Mesothelial cell of epicardium (in vitro differentiated cells): Measurements from ENCODE around the gene CBX1. TPM values are rescaled to one million over a fixed set of nuclear protein-coding genes. Genes with fewer than 3 reads are reported as not detected.

Experiments
- DNase-seq, 2 experiments: peaks; one replicate each; pipeline ENCODE4 v3.0.0; 2021; ENCODE audit warnings: low spot score in 2 of 2; ENCODE audit not compliant: unreplicated experiment in 2 of 2
- H3K27ac Mint-ChIP-seq: 2 replicates; pipeline ENCODE4 v1.8.0; 2021; ENCODE audit warnings: mixed read lengths
- H3K27me3 Mint-ChIP-seq: 2 replicates; pipeline ENCODE4 v1.8.0; 2021; ENCODE audit warnings: low read depth, mixed read lengths
- H3K36me3 Mint-ChIP-seq: 2 replicates; pipeline ENCODE4 v1.8.0; 2021; ENCODE audit warnings: mixed read lengths
- H3K4me1 Mint-ChIP-seq: 2 replicates; pipeline ENCODE4 v1.8.0; 2021; ENCODE audit warnings: mixed read lengths
- H3K4me3 Mint-ChIP-seq: 2 replicates; pipeline ENCODE4 v1.8.0; 2021; ENCODE audit warnings: mild to moderate bottlenecking, moderate library complexity, mixed read lengths
- H3K9me3 Mint-ChIP-seq: 2 replicates; pipeline ENCODE4 v1.8.0; 2021; ENCODE audit warnings: mixed read lengths
- CTCF ChIP-seq: fragments of 200-600 bp; sonication (generic); IDR thresholded peaks from one replicate; pipeline ENCODE4 v1.5.0; 2021; ENCODE audit warnings: antibody characterized with exemption; ENCODE audit not compliant: unreplicated experiment
- total RNA-seq: library from RNA; stranded (reverse); gene quantifications from 3 replicates; pipeline ENCODE4 v1.2.1, GENCODE V29; 2021

CBX1 gene
- total RNA-seq, 1 donor from 2014 or later: 142 TPM

DNA sequence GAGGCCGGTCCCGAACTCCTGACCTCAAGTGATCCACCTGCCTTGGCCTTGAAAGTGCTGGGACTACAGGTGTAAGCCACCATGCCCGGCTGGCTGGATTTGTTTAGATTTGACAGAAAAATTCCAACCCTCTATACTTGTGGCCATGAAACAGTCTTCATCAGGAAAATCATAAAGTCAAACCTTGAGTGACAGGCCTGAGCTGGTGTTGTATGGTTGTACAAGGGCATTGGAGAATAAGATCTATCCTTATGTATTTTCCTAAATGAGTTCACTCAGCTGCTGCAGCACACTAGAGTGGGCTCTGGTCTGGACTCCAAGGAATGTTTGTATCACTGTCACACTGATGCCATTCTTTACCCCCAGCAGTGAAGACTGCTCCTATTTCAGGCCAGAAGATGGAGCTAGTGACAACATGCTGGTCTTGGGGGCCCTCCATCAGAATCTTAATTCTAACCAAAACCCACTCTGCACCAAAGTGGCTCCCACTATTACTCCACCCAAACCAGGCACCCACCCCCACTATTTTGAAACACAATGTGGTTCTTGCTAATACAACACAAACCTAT, 33.7 kb upstream of the CBX1 start:
- no peaks in the 10 kb centered on the region for H3K9me3 Mint-ChIP-seq
- peaks cover 12% of the 10 kb centered on the region for H3K4me1 Mint-ChIP-seq
- TF ChIP-seq CTCF: no peak
- H3K36me3 Mint-ChIP-seq: no peaks in the 10 kb centered on the region
- H3K27ac Mint-ChIP-seq: no peak overlapping the region
- H3K4me3 Mint-ChIP-seq: no peak overlapping the region
- no peak for DNase-seq
- no peaks in the 10 kb centered on the region for H3K27me3 Mint-ChIP-seq

- Mint-ChIP-seq H3K36me3 (no peaks in the 10 kb centered on the region), H3K4me1 (peaks cover 6% of the 10 kb centered on the region), H3K9me3 (no peaks in the 10 kb centered on the region), H3K4me3 (no peak overlapping the region), H3K27ac (no peak overlapping the region), H3K27me3 (no peaks in the 10 kb centered on the region)
- no peak for TF ChIP-seq CTCF
- no peak for DNase-seq
These were observed 31.1 kb upstream of the CBX1 start for GRCh38 chr17:48132385-48132784.

GRCh38 chr17:48131216-48131824, 30.0 kb upstream of the CBX1 start:
- TF ChIP-seq CTCF: peak; percentile 63
- no peak overlapping the region for H3K27ac Mint-ChIP-seq
- H3K9me3 Mint-ChIP-seq: no peaks in the 10 kb centered on the region
- no peaks in the 10 kb centered on the region for H3K4me1 Mint-ChIP-seq
- no peak overlapping the region for H3K4me3 Mint-ChIP-seq
- H3K36me3 Mint-ChIP-seq: no peaks in the 10 kb centered on the region
- H3K27me3 Mint-ChIP-seq: no peaks in the 10 kb centered on the region
- peak in 1 of 2 experiments; percentile 59 for DNase-seq

DNA sequence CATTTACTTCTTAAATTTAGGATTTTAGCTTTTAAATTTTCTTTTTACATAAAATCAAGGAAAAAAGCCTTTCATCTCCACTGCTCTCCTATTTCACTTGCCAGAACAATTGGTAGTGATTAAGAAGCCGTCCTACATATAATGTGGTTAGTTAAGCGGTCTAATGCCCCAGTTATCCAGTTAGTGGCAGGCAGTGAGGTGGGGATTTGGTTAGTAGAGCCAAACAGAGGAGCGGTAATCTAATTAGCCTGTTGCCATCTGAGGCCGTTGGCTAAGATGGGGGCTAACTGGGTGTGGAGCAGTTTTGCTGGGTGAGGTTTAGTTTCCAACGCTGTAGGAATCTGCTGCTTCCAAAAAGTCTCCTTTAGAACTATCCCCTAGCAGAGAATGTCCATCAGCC, 28.7 kb upstream of the CBX1 start:
- no peaks in the 10 kb centered on the region for H3K27me3 Mint-ChIP-seq
- peaks cover 4% of the 10 kb centered on the region for H3K36me3 Mint-ChIP-seq
- no peak overlapping the region for H3K4me3 Mint-ChIP-seq

DNA sequence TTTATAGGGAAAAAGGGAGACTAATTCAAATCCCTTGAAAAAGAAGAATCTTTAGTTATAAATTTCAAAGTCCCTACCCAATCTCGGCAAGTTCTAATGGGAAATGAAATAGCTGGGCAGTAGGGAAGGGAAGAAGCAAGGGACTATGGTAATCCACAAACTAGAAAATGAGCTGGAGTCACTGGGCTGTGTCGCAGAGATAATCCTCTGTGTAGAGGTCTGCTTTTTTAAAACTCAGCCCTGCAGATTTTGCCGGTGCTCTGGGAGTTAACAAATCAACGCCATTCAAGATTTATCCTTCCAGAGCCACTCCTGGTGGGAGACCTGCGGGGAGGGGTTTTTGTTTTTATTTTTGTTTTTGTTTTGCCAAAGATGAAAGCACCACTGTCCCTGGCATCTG, 27.1 kb upstream of the CBX1 start:
- Mint-ChIP-seq H3K27me3 (no peaks in the 10 kb centered on the region), H3K9me3 (no peaks in the 10 kb centered on the region), H3K4me3 (no peak overlapping the region), H3K27ac (no peak overlapping the region), H3K36me3 (peaks cover 5% of the 10 kb centered on the region), H3K4me1 (no peaks in the 10 kb centered on the region)
- DNase-seq: no peak
- no peak for TF ChIP-seq CTCF

More for the DNA sequence above, 28.7 kb upstream of the CBX1 start:
- Mint-ChIP-seq H3K9me3 (no peaks in the 10 kb centered on the region), H3K4me1 (no peaks in the 10 kb centered on the region), H3K27ac (no peak overlapping the region)
- TF ChIP-seq CTCF: no peak
- no peak for DNase-seq
